ENCODE results near the gene ZMYM2. TPM values are rescaled to one million over a fixed set of nuclear protein-coding genes. Genes with fewer than 3 reads are reported as not detected.

Gene ZMYM2
- total and polyA plus RNA-seq, 10 of the 15 experiments (the other 5 are each of a cell fraction or from before 2014, with no cell fraction given) = 9.5 to 60.4 (median 34.6) TPM

GRCh38 chr13:20016649-20017364, 58.3 kb downstream of the ZMYM2 start:
- DNase-seq (ENCODE audit: low read depth, low spot score) (no peak), ATAC-seq (no peak), FAIRE-seq (no peak)
- Histone ChIP-seq H3K4me1 (ENCODE audit: control insufficient read depth, insufficient read depth, low read length) (peaks cover 9% of the 10 kb centered on the region), H3K9ac (ENCODE audit: control insufficient read depth, insufficient read depth, low read length) (no peak overlapping the region), H2AFZ (ENCODE audit: control insufficient read depth, low read depth, low read length) (no peak overlapping the region), H3K27me3 (replicated peaks in 1 of 2; ENCODE audit: control insufficient read depth in 2 of 2, insufficient read depth in 2 of 2, low read length in 1 of 2) (no peaks in the 10 kb centered on the region), H3K4me3 (no peak overlapping the region), H3K9me3 (replicated peaks; ENCODE audit: control insufficient read depth, insufficient read depth, low read length) (no peaks in the 10 kb centered on the region; the same call in 1 of the 3 replicates), H3K79me2 (ENCODE audit: control insufficient read depth, insufficient read depth, low read length) (peaks cover 10% of the 10 kb centered on the region), H3K27ac (ENCODE audit: control insufficient read depth, insufficient read depth) (no peak overlapping the region), H3K36me3 (ENCODE audit: control insufficient read depth in 2 of 2, insufficient read depth in 2 of 2, low read length in 1 of 2) (peaks cover 0 to 19% of the 10 kb centered on the region in 2 experiments; a peak in 2 of 4 replicates), H4K20me1 (ENCODE audit: control insufficient read depth, insufficient read depth) (no peaks in the 10 kb centered on the region), H3K4me2 (ENCODE audit: control insufficient read depth, insufficient read depth) (no peak overlapping the region)
- WGBS (ENCODE audit: insufficient coverage, insufficient replicate concordance, low lambda C conversion rate, missing lambda C conversion rate) = 93% methylated on average over 3 of the region's 3 CpGs
- intact Hi-C loops (cut with micrococcal nuclease; ENCODE audit: unreplicated experiment) (no loop called here), in situ Hi-C loops (cut with MboI) (no loop called here)
- no peak for TF ChIP-seq ZNF274 (IDR thresholded peaks at IDR 0.05; ENCODE audit: insufficient read depth, insufficient read length)
- TF ChIP-seq NFXL1 (IDR thresholded peaks at IDR 0.05; ENCODE audit: borderline replicate concordance) = no peak
- TF ChIP-seq RAD51 (IDR thresholded peaks at IDR 0.05) = no peak
- TF ChIP-seq STAT1 (conservative IDR thresholded peaks at IDR 0.05) = no peak
- TF ChIP-seq NR2F1 (conservative IDR thresholded peaks at IDR 0.05) = no peak
- POLR2A ChIA-PET = no interaction called here
- RAD21 ChIA-PET (ENCODE audit: unreplicated experiment) = no interaction called here
- SMC1A ChIA-PET (ENCODE audit: uncharacterized antibody, unreplicated experiment) = interaction anchor here (0.6 kb wide), 1 partner anchor 11 kb away, joined by 5 read pairs; no protein-coding TSS in a partner anchor
- no TSS peak for BruUV-seq (replicated peaks)
- CTCF ChIA-PET = no interaction called here

DNA sequence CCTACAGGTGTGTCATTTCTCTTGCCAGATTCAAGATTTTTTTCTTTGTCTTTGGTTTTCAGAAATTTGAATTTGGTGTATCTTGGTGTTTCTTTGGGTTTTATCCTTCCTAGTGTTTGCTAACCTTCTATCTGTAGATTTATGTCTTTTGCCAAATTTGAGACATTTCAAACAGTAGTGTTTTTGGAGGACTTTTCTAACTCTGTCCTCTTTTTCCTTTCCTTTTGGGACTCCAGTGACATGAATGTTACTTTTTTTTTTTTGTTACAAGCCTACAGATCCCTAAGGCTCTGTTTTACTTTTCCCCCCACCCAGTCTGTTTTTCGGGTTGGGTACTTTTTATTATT, 58.8 kb downstream of the ZMYM2 start:
- Histone ChIP-seq H3K79me2 (ENCODE audit: control insufficient read depth, insufficient read depth, low read length) (peaks cover 10% of the 10 kb centered on the region), H3K9ac (ENCODE audit: control insufficient read depth, insufficient read depth, low read length) (no peak overlapping the region), H3K9me3 (replicated peaks; ENCODE audit: control insufficient read depth, insufficient read depth, low read length) (no peaks in the 10 kb centered on the region; the same call in 1 of the 3 replicates), H3K27ac (ENCODE audit: control insufficient read depth, insufficient read depth) (no peak overlapping the region), H3K4me1 (ENCODE audit: control insufficient read depth, insufficient read depth, low read length) (peaks cover 9% of the 10 kb centered on the region), H4K20me1 (ENCODE audit: control insufficient read depth, insufficient read depth) (no peaks in the 10 kb centered on the region), H3K4me2 (ENCODE audit: control insufficient read depth, insufficient read depth) (no peak overlapping the region), H3K27me3 (replicated peaks in 1 of 2; ENCODE audit: control insufficient read depth in 2 of 2, insufficient read depth in 2 of 2, low read length in 1 of 2) (no peaks in the 10 kb centered on the region), H2AFZ (ENCODE audit: control insufficient read depth, low read depth, low read length) (no peak overlapping the region), H3K36me3 (ENCODE audit: control insufficient read depth in 2 of 2, insufficient read depth in 2 of 2, low read length in 1 of 2) (peaks cover 0 to 20% of the 10 kb centered on the region in 2 experiments; a peak in 2 of 4 replicates), H3K4me3 (no peak overlapping the region)
- 89% methylated on average over 1 of the region's 1 CpG for WGBS (ENCODE audit: insufficient coverage, insufficient replicate concordance, low lambda C conversion rate, missing lambda C conversion rate)
- ChIA-PET SMC1A (ENCODE audit: uncharacterized antibody, unreplicated experiment) (interaction anchor here (0.6 kb wide), 1 partner anchor 11 kb away, joined by 5 read pairs; no protein-coding TSS in a partner anchor), POLR2A (no interaction called here), CTCF (no interaction called here), RAD21 (ENCODE audit: unreplicated experiment) (no interaction called here)
- TF ChIP-seq BHLHE40 (IDR thresholded peaks at IDR 0.05; ENCODE audit: borderline replicate concordance in 1 of 2, low read depth in 2 of 2, low read length in 1 of 2) = no peak
- TF ChIP-seq, protein P1, sequence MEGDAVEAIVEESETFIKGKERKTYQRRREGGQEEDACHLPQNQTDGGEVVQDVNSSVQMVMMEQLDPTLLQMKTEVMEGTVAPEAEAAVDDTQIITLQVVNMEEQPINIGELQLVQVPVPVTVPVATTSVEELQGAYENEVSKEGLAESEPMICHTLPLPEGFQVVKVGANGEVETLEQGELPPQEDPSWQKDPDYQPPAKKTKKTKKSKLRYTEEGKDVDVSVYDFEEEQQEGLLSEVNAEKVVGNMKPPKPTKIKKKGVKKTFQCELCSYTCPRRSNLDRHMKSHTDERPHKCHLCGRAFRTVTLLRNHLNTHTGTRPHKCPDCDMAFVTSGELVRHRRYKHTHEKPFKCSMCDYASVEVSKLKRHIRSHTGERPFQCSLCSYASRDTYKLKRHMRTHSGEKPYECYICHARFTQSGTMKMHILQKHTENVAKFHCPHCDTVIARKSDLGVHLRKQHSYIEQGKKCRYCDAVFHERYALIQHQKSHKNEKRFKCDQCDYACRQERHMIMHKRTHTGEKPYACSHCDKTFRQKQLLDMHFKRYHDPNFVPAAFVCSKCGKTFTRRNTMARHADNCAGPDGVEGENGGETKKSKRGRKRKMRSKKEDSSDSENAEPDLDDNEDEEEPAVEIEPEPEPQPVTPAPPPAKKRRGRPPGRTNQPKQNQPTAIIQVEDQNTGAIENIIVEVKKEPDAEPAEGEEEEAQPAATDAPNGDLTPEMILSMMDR (IDR thresholded peaks at IDR 0.05 in 2 of 3, conservative IDR thresholded peaks at IDR 0.05 in 1 of 3; ENCODE audit: control insufficient read depth in 2 of 3, extremely low read depth in 1 of 3, insufficient read depth in 1 of 3, low read depth in 3 of 3, low read length in 3 of 3) = no peak
- no TSS peak for BruUV-seq (replicated peaks)
- DNase-seq (ENCODE audit: low read depth, low spot score) (no peak), ATAC-seq (no peak), FAIRE-seq (no peak)
- intact Hi-C loops (cut with micrococcal nuclease; ENCODE audit: unreplicated experiment) (no loop called here), in situ Hi-C loops (cut with MboI) (no loop called here)
